GM12873 (cell line): ENCODE data around the gene PEX26.

ENCODE experiments used
- CTCF ChIP-seq: IDR thresholded peaks from 2 replicates; pipeline ENCODE4 v1.5.1; 2012; ENCODE audit warnings: low read depth, mild to moderate bottlenecking, moderate library complexity, low read length, control low read depth; ENCODE audit not compliant: insufficient read depth; ENCODE audit errors: missing control alignments

PEX26 gene

GRCh38 chr22:18077639-18078328, at the start of gene PEX26:
Gene PEX26, plus strand, starts transcription at chr22:18077990. Its CDS starts 387 bp downstream, at chr22:18078377.
- TF ChIP-seq CTCF = no peak

- no peak for TF ChIP-seq CTCF
Observed at GRCh38 chr22:18028817-18029527, 48.8 kb upstream of the PEX26 start.

GRCh38 chr22:18029686-18030267, 48.0 kb upstream of the PEX26 start:
- no peak for TF ChIP-seq CTCF

- TF ChIP-seq CTCF = no peak
Observed at GRCh38 chr22:18031695-18032454, 45.9 kb upstream of the PEX26 start.

GRCh38 chr22:18032455-18033101, 45.2 kb upstream of the PEX26 start:
- TF ChIP-seq CTCF = no peak

GRCh38 chr22:18033204-18033998, 44.4 kb upstream of the PEX26 start:
- no peak for TF ChIP-seq CTCF
